Breast epithelium (tissue), 4 donors: ENCODE results near the gene PRKAR1B. TPM values are rescaled to one million over a fixed set of nuclear protein-coding genes. Genes with fewer than 3 reads are reported as not detected.
A peak's percentile ranks its signal among the peaks of the same experiment; 100 is the strongest.

ENCODE experiments used
- DNase-seq, 2 donors: peaks; one replicate each; pipeline ENCODE4 v3.0.0-alpha.2; 2019; ENCODE audit warnings: low spot score in 2 of 2
- H3K27ac ChIP-seq, 2 donors: fragments of 200-600 bp; sonication (generic) in 1 of 2; one replicate each; pipeline ENCODE4 v1.5.1; 2016 to 2019; ENCODE audit warnings: mild to moderate bottlenecking in 1 of 2
- H3K27me3 ChIP-seq, 2 donors: fragments of 200-600 bp; sonication (generic) in 1 of 2; one replicate each; pipeline versions ENCODE4 v1.5.1 to v1.6.0; 2017 to 2019; ENCODE audit warnings: control low read depth in 1 of 2, mild to moderate bottlenecking in 1 of 2
- H3K36me3 ChIP-seq: fragments of 200-600 bp; one replicate; pipeline ENCODE4 v1.5.1; 2019
- H3K4me1 ChIP-seq, 2 donors: fragments of 200-600 bp; sonication (generic); one replicate each; pipeline ENCODE4 v1.5.1; 2016 to 2019; ENCODE audit warnings: control low read depth in 1 of 2
- H3K4me3 ChIP-seq, 3 donors: fragments of 200-600 bp; sonication (generic); 1 replicate in 2 of 3; 2 replicates in 1 of 3; pipeline ENCODE4 v1.5.1; 2016 to 2019; ENCODE audit warnings: mild to moderate bottlenecking in 3 of 3, moderate library complexity in 2 of 3
- H3K9me3 ChIP-seq, 2 donors: fragments of 200-600 bp; sonication (generic) in 1 of 2; one replicate each; pipeline ENCODE4 v1.5.1; 2016 to 2019; ENCODE audit warnings: control low read depth in 1 of 2
- POLR2A ChIP-seq: fragments of 450-650 bp; IDR thresholded peaks from one replicate; pipeline ENCODE4 v1.6.1; 2016; ENCODE audit warnings: antibody characterized with exemption, mild to moderate bottlenecking, moderate library complexity
- POLR2AphosphoS5 ChIP-seq, 3 donors: sonication (generic); formaldehyde crosslinking; IDR thresholded peaks; one replicate each; pipeline ENCODE4 v1.6.1; 2017; ENCODE audit warnings: antibody characterized with exemption in 3 of 3
- intact Hi-C: fragments of 100-400 bp; cut with DNase I; formaldehyde crosslinking; loops from one replicate; pipeline ENCODE4 v1.15.1; 2023; ENCODE audit warnings: low total_unique reads
- total RNA-seq, 3 donors: library from RNA; depleted of rRNA; stranded (reverse); fragments of >200 nt; gene quantifications; one replicate each; pipeline ENCODE4 v1.1.0, GENCODE V29; 2016
- TF ChIP-seq, protein P1 (sequence below), 3 donors: fragments of 450-650 bp; IDR thresholded peaks; one replicate each; pipeline ENCODE4 v1.5.1; 2016 to 2017; ENCODE audit warnings: antibody characterized with exemption in 3 of 3, mild to moderate bottlenecking in 3 of 3, moderate library complexity in 3 of 3

PRKAR1B gene
- total RNA-seq, 3 donors from 2014 or later: 3.7 to 10.5 (median 7.9) TPM

DNA sequence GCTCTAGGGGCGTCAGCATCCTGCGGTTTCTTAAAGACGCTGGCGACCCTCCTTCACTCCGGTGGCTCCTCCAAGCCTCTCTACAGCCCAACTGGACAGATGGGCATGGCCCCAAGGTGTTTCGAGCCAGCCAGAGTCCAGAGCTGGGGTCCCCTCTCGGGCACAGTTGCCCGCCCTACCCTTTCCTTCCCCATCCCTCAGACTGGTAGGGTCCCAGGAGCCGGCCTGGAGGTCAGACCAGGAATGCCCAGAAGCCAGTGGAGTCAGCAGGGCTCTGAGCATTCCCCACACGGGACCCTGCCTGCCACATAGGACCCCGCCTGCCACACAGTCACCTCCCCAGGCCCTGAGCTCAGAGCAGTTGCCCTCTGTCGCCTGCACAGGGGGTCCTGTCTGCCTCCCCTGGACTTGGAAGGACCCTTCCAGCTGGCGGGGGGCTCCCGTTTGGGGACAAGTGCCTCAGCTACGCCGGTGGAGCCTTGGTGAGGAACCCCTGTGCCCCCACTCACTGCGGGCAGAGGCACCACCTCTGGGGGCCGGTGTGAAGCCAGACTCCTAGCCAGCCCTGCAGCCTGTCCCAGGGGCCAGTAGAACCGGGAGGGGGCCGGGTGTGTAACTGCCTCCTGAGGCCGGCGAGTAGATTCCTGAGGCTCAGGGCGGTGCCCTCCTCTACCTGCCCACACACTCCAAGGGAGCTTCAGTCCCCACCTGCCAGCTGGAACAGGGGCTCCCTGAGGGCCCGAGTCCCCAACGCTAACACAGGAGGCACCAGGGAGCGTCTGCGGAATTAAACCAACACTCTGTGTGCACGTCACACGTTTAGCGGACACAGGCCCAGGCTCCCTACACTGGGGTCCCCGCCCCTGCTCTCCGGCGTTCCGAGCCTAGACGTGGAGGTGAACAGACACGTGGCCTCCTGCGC, 188.1 kb downstream of the PRKAR1B start:
- peak overlapping the region in 2 of 3 donors; percentile 7 to 43 for H3K4me3 ChIP-seq
- H3K27me3 ChIP-seq: no peaks in the 10 kb centered on the region
- H3K36me3 ChIP-seq: no peaks in the 10 kb centered on the region
- TF ChIP-seq, protein P1, sequence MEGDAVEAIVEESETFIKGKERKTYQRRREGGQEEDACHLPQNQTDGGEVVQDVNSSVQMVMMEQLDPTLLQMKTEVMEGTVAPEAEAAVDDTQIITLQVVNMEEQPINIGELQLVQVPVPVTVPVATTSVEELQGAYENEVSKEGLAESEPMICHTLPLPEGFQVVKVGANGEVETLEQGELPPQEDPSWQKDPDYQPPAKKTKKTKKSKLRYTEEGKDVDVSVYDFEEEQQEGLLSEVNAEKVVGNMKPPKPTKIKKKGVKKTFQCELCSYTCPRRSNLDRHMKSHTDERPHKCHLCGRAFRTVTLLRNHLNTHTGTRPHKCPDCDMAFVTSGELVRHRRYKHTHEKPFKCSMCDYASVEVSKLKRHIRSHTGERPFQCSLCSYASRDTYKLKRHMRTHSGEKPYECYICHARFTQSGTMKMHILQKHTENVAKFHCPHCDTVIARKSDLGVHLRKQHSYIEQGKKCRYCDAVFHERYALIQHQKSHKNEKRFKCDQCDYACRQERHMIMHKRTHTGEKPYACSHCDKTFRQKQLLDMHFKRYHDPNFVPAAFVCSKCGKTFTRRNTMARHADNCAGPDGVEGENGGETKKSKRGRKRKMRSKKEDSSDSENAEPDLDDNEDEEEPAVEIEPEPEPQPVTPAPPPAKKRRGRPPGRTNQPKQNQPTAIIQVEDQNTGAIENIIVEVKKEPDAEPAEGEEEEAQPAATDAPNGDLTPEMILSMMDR (IDR thresholded peaks at IDR 0.05): no peak
- TF ChIP-seq POLR2A (no peak), POLR2AphosphoS5 (IDR thresholded peaks at IDR 0.05) (no peak)
- peaks cover 0 to 4% of the 10 kb centered on the region in 2 donors for H3K4me1 ChIP-seq
- intact Hi-C loops: no loop called here
- no peak for DNase-seq
- peaks cover 0 to 4% of the 10 kb centered on the region in 2 donors for H3K9me3 ChIP-seq
- peak overlapping the region; percentile 41 to 54 for H3K27ac ChIP-seq

DNA sequence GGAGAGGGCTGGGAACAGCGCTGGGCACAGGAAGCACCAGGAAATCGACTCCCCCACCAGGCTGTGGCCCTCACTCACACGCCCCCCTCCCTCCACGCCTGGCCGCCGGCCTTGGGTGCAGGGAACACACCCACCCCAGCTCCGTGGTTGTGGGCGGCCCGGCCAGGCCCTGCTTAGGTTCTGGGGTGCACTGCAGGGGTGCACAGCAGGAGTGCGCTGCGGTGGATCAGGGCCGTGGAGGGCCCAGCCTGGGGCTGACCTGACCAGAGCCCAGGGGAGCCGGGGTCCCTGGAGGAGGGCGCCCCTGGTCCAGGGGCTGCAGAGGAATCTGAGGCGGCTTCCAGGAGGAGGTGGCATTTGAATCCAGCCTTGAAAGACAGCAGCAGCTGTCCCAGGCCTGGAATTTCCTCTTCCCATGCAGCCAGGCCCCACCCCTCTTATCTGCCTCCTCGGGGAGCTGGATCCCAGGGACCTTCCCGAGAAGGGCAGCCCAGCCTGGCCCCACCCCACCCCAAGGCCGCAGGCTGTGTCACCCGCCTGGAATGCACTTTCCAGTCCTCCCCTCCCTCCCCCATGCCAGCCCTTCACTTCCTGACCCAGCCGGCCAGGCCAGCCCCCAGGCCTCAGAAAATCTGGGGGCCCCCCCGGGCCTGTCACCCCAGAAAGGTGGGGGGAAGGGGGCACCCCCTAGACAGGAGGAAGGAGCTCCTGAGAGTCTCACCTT, 189.0 kb downstream of the PRKAR1B start:
- TF ChIP-seq POLR2AphosphoS5 (IDR thresholded peaks at IDR 0.05): no peak
- TF ChIP-seq, protein P1 (IDR thresholded peaks at IDR 0.05): no peak
- TF ChIP-seq POLR2A: no peak

DNA sequence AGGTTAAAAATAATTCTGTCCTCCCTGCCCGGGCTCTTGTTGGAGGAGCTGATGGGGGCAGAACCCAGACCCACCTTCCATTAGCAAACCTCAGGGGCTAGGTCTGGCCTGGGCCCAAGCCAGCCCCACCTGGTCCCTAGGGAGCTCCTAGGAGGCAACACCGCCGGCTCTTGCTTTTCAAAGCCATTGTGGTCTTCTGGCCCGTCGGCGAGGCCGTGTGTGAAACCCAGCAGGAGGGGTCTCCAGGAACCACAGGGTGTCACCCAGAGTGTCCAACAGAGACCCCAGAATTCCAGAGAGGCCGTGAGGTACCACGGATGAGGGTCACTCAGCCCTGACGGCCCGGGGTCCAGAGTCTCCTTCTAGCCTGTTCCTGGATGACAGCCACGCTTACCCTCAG, 190.8 kb downstream of the PRKAR1B start:
- TF ChIP-seq, protein P1 (IDR thresholded peaks at IDR 0.05): no peak
- TF ChIP-seq POLR2A (no peak), POLR2AphosphoS5 (IDR thresholded peaks at IDR 0.05) (no peak)
- no peak overlapping the region for H3K4me3 ChIP-seq
- peaks cover 0 to 4% of the 10 kb centered on the region in 2 donors for H3K9me3 ChIP-seq
- H3K4me1 ChIP-seq: peaks cover 0 to 4% of the 10 kb centered on the region in 2 donors
- peaks cover 0 to 3% of the 10 kb centered on the region in 2 donors for H3K27me3 ChIP-seq
- DNase-seq: no peak
- no peak overlapping the region for H3K27ac ChIP-seq
- intact Hi-C loops: no loop called here
- no peaks in the 10 kb centered on the region for H3K36me3 ChIP-seq

More for the DNA sequence above, 189.0 kb downstream of the PRKAR1B start:
- Histone ChIP-seq H3K27ac (peak overlapping the region; percentile 41 to 54), H3K4me3 (no peak overlapping the region), H3K4me1 (peaks cover 0 to 4% of the 10 kb centered on the region in 2 donors), H3K36me3 (no peaks in the 10 kb centered on the region), H3K27me3 (no peaks in the 10 kb centered on the region), H3K9me3 (peaks cover 0 to 4% of the 10 kb centered on the region in 2 donors)
- intact Hi-C loops: no loop called here
- DNase-seq: no peak

DNA sequence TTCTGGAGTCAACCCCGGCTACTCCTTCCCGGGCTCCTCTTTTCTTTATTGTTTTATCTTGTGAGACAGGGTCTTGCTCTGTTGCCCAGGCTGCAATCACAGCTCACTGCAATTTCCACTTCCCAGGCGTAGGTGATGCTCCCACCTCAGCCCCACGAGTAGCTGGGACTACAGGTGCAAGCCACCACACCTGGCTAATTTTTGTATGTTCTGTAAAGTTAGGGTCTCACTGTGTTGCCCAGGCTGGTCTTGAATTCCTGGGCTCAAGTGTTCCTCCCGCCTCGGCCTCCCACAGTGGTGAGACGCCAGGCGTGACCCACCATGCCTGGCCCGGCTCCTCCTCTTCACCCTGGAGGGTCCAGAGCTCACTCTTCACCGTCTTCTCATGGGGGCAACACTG, 192.1 kb downstream of the PRKAR1B start:
- Histone ChIP-seq H3K4me3 (no peak overlapping the region), H3K36me3 (no peaks in the 10 kb centered on the region), H3K9me3 (no peaks in the 10 kb centered on the region), H3K27ac (no peak overlapping the region), H3K27me3 (peaks cover 0 to 8% of the 10 kb centered on the region in 2 donors), H3K4me1 (peaks cover 0 to 4% of the 10 kb centered on the region in 2 donors)
- no peak for DNase-seq
- intact Hi-C loops: loop anchor here (5.0 kb wide), 1 partner anchor 1572 kb away; no protein-coding TSS in a partner anchor
- TF ChIP-seq POLR2A (no peak), POLR2AphosphoS5 (IDR thresholded peaks at IDR 0.05) (no peak)
- TF ChIP-seq, protein P1 (IDR thresholded peaks at IDR 0.05): no peak
